HG02870 (cell line): ENCODE data around the gene BMPER.

Source experiments
- ATAC-seq: cut with Tn5 transposase; IDR thresholded peaks from one replicate; pipeline ENCODE4 v1.9.1; 2021; ENCODE audit warnings: mild to moderate bottlenecking, moderate library complexity; ENCODE audit not compliant: unreplicated experiment

Gene BMPER

DNA sequence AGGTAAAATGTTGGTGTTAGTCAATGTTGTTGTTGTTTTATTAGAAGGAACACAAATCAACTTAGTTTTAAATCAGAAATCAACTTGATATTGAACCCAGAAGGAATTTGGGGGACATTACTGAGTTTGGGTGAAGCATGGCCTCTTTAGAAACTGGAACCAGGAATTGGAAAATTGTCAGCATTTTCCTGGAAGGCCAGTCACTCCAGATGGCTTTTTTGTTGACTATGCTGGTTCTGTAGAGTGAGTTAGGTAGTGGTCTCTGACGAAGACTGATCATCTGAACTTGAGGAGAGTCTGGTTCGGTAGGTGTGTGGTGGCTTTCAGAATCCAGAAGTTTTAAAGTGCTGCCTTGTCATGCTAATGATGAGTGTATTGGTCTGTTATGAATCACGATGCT, 111.5 kb downstream of the BMPER start:
- no peak for ATAC-seq

DNA sequence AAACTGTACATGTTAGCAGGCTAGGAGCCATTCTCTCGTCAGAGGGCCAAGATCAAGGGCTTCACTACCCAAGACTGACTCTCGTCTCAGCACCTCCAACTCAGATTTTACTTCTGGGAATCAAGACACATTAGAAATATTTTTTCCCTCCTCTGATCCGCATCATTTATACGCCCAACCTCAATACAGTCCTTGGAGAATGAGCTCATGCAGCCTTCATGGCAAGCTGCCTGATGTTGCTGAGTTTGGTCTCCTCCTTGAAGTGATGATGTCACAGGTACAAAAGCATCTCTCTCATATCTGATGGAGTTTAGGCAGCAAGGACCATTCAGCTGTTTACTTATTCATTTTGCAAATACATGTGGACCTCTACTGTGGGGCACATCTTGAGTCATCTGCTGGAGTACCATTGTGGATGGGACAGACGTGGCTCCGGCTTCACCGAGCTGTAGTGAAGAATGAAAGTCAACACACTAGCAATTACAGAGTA, 114.0 kb downstream of the BMPER start:
- no peak for ATAC-seq

DNA sequence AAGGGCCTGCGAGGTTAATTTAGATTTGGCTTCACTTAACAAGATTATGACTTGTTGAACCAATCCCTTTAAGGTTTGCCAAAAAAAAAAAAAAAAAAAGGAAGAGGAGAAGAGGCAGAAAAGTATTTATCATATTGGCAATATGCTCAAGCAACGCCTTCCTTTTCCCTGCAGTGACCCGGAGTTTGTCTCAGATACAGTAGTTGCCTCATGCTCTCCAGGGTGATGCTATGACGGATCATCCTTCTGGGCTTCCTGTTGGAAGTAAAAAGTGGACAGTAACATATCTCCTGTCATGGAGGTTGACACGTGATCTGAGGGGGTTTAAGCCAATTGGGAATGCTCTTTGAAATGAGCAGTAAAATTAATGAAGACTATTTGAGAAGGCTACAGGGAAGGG, 117.3 kb downstream of the BMPER start:
- no peak for ATAC-seq

DNA sequence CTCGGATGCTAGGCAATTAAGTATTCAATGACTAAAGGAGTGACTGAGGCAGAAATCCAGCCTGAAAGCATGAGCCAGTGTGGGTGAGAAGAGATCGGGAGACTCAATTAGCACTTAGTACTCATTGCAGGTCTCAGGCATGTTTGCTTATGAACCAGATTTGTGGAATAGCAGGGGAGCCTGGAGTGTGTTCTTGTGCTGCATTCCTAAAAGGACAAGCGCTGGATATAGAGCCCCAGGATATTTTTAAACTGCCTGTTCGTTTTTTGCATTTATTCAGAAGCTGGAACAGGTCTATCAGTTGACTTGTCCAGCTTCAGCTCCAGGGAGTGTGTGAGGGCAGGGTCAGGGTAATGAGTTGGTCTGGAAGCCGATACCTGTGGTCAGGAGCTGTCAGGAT, 120.3 kb downstream of the BMPER start:
- no peak for ATAC-seq

DNA sequence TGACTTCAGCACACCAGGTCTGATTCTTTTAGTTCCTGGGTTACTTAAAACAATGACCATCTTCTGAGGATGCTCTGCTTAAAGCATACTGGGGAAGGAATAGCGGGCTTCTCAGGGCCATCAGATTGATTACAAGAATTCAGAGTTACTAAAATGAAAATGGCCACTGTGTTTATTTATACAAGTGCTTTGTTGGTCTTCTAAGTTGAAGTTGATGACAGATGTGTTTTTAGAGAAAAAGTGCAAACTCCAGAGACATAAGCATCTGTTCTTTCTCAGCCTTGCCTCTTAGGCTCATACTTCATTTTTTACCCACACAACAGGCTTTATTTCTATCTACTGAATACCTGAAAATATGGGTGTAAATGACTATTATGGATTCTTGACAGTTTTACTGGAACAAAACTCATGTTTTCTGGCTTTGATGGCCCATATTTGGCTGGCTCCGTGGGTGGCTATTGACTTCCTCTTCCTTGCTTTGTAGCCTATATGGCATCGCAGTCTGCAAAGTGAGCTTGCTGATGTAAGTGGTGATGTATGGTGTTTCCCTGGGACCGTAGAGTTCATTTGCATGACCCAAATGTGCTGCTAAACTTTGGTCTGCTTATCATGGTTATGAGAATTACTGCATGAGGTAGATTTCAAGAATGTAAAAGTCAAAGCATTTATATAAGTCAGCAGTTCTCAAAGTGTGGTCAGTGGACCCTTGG, 121.3 kb downstream of the BMPER start:
- no peak for ATAC-seq

DNA sequence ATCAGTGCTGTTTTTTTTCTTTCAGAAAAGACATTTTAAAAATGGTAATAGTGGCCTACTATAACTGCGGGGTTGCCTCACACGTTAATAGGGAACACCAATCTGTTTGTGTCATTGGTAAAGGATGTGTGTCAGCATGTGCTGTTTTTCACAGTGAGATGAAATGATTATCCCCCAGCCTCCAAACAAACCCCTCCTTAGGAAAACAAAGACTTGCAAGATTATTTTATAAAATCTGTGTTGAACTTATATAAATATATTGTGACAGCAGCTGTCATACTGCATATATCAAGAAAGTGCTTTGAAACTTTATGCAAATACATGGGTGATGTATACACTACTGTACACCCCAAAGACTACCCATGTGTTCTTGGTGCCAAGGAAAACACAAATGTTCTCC, 125.8 kb downstream of the BMPER start:
- ATAC-seq: no peak

DNA sequence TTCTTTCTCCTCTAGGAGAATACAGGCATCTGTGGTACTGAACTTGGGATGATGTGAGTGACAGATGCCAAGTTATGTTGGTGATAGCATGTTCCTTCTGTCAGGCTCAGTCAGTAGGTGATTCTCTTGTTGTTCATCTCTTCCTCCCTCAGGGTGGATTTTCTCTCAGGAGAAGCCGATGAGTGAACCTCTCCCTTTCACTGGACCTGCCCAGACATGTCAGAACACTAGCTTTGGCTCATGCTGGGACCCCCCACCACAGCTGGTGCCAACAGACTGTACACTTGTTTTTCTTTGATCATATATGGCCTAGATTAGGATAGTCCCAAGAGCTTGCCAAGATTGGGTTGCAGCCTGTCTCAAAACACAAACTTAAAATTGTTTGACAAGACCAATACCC, 129.4 kb downstream of the BMPER start:
- no peak for ATAC-seq

DNA sequence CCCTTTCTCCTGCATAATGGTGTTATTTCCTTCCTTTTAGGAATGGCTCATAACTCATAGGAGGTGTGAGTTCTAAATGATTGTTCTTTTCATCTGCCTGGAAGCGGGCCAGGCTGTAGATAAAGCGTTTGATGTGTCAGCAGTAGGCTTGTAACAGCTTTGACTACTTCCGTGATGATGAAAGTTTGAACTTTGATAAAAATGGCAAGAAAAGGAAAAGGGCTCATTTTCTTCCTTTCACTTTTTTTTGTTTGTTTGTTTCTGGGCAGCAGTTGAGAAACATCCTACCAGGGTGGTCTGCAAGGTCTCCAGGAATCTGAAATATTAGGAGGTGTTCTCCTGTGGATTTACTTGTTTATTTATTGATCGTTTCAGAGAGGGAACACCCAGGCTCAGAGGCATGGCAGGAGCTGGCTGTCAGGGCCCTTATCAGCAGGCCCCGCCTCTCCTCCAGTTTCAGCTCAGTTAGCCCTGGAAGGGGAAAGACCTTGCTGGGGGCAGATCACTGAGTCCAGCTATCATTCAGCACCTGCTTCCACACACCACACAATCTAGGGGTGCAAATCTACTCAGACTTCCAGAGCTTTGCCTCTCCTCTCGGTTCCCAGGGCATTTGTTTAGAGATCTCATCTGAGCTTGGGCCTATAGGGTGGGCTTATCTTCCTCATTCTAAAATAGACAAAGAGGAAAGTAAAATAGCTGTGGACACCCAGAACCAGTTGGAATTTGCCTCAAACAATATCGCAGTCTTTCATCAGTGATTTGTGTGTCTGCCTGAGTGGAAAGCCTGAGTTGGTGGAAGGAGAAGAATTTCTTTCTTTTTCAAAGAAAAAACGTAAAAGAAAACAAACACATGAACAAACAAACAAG, 130.9 kb downstream of the BMPER start:
- ATAC-seq: no peak

DNA sequence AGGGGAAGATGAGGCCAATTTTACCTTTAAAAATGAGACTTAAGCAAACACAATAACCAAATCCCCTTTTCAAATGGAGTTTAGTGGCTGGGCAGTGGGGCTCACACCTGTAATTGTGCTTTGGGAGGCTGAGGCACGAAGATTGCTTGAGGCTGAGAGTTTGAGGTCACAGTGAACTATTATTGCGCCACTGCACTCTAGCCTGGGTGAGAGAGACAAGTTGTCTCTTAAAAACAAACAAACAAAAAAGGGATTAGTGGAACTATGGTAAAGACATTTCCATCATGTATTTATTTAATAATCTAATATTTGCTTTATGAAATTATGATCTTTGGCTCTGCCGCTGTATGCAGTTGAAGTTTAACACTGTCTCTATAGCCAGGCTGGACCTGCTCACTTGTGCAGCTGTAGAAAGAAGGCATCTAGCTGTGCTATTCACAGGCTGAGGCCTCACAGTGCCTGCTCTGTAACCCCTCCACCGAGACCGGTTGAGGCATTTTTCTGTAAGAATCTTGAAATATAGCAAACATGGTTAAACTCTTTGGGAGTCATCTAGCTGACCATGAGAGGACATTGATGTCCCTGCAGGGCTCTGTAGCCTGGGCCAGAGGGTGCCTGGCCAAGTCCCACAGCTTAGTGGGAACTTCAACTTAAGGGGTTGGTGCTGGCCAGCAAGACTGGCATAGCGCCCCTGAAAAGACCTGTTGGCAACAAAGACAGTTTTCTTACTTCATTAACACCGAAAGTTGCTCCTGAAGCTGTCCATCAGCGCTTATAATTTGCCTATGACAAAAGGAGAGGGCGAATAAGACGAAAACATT, 131.8 kb downstream of the BMPER start:
- ATAC-seq: no peak

DNA sequence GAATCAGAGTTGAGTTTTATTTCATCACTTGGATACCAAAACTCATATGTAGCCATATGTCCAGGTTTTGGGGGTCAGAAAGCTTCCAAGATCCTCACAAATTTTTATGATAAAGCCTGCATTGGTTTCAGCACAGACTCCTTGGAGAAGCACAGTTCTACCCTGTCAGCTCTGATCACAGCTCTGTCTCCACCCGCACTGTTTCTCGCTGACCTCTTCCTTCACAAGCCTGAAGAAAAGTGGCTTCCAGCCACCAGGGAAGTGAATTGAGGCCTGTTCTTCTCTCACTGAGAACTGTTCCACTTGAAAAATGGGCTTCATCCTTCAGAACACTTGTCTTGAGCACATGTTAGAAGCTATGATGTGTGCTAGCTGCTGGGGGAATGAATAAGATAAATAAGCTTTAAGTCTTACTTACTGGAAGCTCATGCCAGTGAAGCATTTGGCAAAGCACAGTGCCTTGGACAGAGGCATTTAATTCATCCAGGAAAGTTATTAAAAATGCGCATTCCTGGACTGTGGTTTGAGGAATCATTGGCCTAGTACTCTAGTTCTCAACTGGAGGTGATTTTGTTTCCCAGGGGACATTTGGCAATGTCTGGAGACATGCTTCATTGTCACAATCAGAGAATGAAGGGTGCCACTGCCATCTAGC, 133.6 kb downstream of the BMPER start:
- no peak for ATAC-seq

DNA sequence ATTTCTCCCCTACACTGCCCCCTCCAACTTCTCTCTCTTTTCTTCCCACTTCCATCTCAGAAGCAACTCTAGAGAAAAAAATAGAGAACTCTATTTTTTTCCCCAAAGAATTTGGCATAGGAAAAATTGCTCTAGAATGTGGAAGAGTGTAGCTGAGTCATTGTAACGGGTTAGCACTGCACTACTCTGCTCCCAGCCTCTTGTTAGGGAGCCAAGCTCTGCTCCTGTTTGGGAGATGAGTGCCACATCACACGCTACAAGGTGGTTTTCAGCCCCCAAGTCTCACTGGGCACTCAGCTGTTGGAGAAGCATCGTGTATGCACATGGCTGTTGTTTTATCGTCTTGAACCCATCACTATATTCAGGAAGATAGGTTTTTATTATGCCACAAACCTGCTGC, 136.4 kb downstream of the BMPER start:
- no peak for ATAC-seq

DNA sequence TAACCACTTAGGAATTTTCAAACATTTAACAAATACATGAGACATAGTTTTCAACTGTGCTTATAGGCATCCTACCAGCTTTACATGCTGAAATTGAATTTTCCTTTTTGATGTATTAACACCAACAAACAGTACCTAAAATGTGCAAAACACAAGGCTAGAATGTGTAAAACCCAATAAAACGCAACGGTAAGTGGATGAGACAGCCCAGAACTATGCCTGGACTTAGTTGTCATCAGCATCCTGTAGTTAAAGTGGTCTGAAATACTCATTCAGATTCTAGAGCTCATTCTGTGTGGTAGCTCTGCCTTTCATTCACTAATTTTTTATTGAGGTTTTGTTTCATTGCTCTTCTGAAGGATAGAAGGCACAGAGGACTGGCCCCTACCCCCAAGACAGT, 137.1 kb downstream of the BMPER start:
- no peak for ATAC-seq

DNA sequence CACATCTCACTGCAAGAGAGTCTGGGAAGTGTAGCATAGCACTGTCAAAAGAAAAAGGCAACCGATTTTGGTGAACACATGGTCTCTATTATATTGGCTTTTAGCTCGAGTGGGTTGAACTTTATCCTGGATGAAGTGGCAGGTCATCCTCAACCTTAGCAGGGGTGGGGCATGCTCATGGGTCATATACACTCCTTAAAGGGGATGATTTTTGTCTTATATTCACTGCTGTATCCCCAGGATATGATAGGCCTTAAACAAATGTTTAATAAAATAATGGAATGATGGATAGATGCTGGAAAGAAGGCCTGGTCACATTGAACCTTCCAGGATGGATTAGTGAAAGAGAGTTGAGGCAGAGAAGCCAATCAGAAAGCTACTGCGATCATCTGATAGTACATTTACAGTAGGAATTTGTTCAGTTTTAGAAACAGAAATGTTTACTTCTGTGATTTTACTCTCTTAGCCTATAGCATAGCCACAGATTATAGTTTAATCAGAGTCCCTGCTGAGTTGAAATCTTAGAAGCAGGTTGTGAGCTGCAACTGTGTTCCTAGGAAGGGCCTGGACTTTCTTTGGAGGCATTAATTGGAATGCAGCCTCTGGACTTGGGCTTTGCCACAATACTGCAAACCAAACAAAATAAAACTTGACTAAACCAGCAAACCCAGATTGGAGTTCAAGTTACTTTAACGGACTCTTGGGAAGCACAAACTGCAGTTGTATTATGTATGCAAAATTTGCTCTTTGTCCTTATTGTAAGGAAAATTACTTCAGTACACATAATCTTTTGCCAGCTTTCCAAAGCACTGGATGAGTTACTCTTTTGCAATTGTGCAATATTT, 138.3 kb downstream of the BMPER start:
- ATAC-seq: no peak

DNA sequence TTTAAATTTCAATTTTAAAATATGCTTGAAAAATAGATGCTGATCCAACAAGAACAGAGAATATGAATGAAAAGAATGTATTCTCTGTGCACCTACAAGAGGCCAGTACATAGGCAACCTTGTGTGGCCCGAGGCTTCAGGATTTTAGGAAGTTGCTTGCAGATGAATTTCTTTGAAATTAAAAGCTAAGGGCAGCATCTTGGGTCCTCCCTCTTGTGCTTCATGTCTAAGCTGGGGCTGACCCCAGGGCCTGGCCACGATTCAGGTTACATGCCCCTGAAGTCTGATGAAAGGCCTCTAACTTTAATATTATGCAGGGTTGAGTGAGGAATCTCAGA, 138.9 kb downstream of the BMPER start:
- ATAC-seq: no peak

DNA sequence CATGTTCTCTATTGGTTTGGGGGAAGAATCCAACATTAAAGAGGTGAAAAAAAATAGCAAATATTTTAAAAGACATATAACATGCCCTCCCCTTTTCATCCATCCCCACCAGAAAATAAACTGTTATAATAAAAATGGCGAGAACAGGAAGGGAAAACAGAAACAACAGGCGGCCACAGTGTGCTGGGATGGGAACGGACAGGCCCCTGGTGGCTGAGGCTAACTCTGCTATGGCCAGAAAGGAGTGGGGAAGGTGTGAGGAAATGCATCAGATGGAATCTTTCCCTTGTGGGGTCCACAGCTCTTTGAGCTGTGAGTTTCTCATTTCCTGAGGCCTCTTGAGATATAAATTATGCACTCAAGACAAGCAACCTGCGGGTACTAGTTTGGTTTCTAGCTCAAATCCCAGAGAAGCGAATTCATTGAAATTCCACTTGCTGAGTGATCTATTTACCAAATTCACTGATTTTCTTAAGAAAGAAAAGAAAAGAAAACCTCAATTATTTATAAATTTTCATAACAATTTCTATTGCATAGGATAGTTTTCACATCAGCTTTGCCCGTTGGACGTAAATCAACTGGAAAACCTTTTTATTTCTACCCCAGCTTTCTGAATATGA, 139.5 kb downstream of the BMPER start:
- ATAC-seq: no peak

DNA sequence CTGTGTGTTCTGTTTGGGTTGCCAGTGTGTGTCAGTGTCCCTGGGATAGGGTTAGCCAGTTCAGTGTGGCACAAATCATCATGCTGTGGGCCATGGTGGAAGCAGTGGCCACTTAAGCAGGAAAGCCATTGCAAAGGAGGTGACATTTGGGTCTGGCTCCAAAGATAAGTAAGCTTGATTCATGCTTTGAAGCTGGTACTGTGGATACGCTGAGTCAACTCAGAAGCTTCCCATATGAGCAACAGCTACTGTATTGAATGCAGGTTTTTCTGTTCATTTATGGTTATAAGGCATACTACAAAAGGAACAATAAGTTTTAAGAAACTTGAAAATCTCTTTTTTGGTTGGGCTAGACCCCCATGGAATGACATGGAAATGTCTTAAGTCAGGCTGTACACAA, 143.1 kb downstream of the BMPER start:
- ATAC-seq: no peak

DNA sequence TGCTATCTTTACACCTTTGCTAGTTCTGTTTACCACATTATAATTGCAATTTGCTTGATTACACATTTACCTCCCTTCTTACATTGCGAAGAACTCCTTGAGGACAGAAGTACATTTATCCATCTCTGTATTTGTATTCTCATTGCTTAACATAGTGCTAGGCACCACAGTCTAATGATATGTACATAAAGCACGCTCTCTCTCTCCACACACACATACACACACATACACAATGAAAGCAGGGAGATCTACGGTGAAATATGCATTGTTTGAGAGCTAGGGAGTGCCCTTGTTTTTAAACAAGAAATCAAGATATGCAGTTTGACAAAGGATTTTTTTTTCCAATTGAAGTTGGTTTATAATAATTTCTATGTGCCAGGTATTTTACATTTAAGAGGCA, 148.7 kb downstream of the BMPER start:
- ATAC-seq: no peak

DNA sequence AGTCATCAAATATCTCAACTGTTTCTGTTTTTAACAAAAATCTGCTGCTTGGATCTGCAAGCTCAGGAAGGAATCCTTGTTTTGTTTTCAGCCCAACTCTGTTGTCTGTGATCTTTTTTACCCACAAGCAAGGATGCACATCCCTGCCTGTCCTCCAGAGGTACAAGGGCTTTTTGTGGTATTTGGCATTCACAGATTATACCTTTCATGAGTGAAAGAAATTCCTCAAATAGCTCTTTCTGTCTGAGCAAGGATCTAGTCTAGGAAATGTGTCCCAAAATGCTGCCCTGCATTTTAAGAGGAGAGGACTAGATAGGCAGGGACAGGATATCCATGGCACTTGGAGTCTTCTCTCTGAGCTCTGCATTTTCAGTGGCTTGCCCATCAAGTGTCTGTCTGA, 151.8 kb downstream of the BMPER start:
- ATAC-seq: no peak

DNA sequence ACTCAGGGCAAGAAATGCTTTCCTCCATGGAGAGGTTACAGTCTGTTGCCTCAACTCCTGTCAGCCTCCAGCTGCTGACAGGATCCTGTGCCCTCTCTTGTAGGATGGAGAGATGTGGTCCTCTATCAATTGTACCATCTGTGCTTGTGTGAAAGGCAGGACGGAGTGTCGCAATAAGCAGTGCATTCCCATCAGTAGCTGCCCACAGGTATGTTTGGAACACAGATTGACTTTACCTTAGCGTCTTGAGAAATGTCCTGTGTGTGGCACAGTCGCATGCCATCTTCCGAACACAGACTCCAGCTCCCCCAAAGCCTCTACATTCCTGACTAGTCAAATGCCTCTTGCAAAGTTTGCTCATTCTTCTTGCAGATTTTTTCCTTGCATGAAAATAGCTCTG, 152.6 kb downstream of the BMPER start:
- no peak for ATAC-seq

DNA sequence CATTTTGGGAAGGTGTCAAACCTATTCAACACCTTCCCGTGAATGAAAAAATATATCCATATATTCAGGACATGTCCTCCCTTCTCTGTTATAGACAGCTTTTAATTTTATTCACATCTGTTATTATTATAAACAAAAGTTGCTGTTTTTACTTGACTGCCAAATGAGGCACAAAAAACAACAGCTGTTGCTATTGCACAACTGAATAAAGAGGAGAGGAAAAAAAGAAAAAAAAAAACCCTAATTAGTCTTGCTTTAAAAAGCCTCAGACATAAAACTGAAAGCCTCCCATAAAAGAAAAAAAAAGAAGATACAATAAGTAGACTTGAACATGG, 153.4 kb downstream of the BMPER start:
- ATAC-seq: no peak
